ENCODE data around the gene CCNB3.
"Not testable (repeated sequence)": the region's sequence is repeated elsewhere in the genome, so short reads cannot be mapped to it uniquely, and the experiment has no call there.

CCNB3 gene

GRCh38 chrX:50204364-50204899 lies at the start of gene CCNB3:
TSS of gene CCNB3 (plus strand) at chrX:50204765. CDS start at chrX:50285164, 80,399 bp downstream.
- DNase-seq (ENCODE audit: low spot score), result peak; percentile 72

- no peak for DNase-seq (ENCODE audit: low spot score)
These were observed 46.9 kb upstream of the CCNB3 start for GRCh38 chrX:50157545-50158135.

GRCh38 chrX:50158593-50158992 lies 46.0 kb upstream of the CCNB3 start:
- no peak for DNase-seq (ENCODE audit: low spot score)

GRCh38 chrX:50161127-50161526 lies 43.4 kb upstream of the CCNB3 start:
- no peak for DNase-seq (ENCODE audit: low spot score)

- DNase-seq (ENCODE audit: low spot score), result no peak
These were observed 38.8 kb upstream of the CCNB3 start for GRCh38 chrX:50165727-50166126.

- no peak for DNase-seq (ENCODE audit: low spot score)
These were observed 37.2 kb upstream of the CCNB3 start for GRCh38 chrX:50167366-50167765.

- no peak for DNase-seq (ENCODE audit: low spot score)
These were observed 36.3 kb upstream of the CCNB3 start for GRCh38 chrX:50168241-50168687.

GRCh38 chrX:50169717-50170116 lies 34.8 kb upstream of the CCNB3 start:
- DNase-seq (ENCODE audit: low spot score), result no peak

GRCh38 chrX:50180073-50180940 lies 24.3 kb upstream of the CCNB3 start:
- no peak for DNase-seq (ENCODE audit: low spot score)

GRCh38 chrX:50183891-50184290 lies 20.7 kb upstream of the CCNB3 start:
- DNase-seq (ENCODE audit: low spot score), result no peak

GRCh38 chrX:50188859-50189600 lies 15.5 kb upstream of the CCNB3 start:
- DNase-seq (ENCODE audit: low spot score), result no peak

- DNase-seq (ENCODE audit: low spot score), result no peak
These were observed 6.2 kb upstream of the CCNB3 start for GRCh38 chrX:50198348-50198747.

- DNase-seq (ENCODE audit: low spot score), result no peak
These were observed 3.7 kb upstream of the CCNB3 start, which contains the start of gene AKAP4 for GRCh38 chrX:50200907-50201306. TSS of gene AKAP4 (minus strand) at chrX:50201007. CDS start at chrX:50200889, 118 bp downstream.

GRCh38 chrX:50202539-50202938 lies 2.0 kb upstream of the CCNB3 start:
- no peak for DNase-seq (ENCODE audit: low spot score)

GRCh38 chrX:50206753-50207152 lies 2.2 kb downstream of the CCNB3 start:
- DNase-seq (ENCODE audit: low spot score), result no peak

- peak; percentile 7 for DNase-seq (ENCODE audit: low spot score)
These were observed 6.9 kb downstream of the CCNB3 start for GRCh38 chrX:50211510-50211909.

GRCh38 chrX:50281253-50281652 lies 76.7 kb downstream of the CCNB3 start:
- DNase-seq (ENCODE audit: low spot score), result no peak

GRCh38 chrX:50327235-50327634 lies 122.7 kb downstream of the CCNB3 start:
- DNase-seq (ENCODE audit: low spot score), result no peak

- DNase-seq (ENCODE audit: low spot score), result not testable (repeated sequence)
These were observed 128.1 kb downstream of the CCNB3 start for GRCh38 chrX:50332668-50333067.

GRCh38 chrX:50333308-50333707 lies 128.7 kb downstream of the CCNB3 start:
- DNase-seq (ENCODE audit: low spot score), result no peak

GRCh38 chrX:50343917-50344316 lies 139.4 kb downstream of the CCNB3 start:
- no peak for DNase-seq (ENCODE audit: low spot score)

GRCh38 chrX:50372966-50373365 lies 168.4 kb downstream of the CCNB3 start:
- DNase-seq (ENCODE audit: low spot score), result no peak
